AG04450 (cell line): Measurements from ENCODE around the gene SORCS3. TPM values are rescaled to one million over a fixed set of nuclear protein-coding genes. Genes with fewer than 3 reads are reported as not detected.

Source experiments
- CTCF ChIA-PET: fragments of 300-600, 350-600 bp; formaldehyde crosslinking; extraction: SDS; loops from one replicate; lab custom pipeline; 2022; ENCODE audit warnings: antibody characterized with exemption, inconsistent platforms; lab: Charles Lee
- POLR2A ChIA-PET: fragments of 350-600 bp; formaldehyde crosslinking; extraction: SDS; loops from one replicate; lab custom pipeline; 2021; ENCODE audit warnings: antibody characterized with exemption, inconsistent platforms; lab: Yijun Ruan, JAX
- DNase-seq: peaks from one replicate; pipeline ENCODE4 v3.0.0-alpha.2; 2011; ENCODE audit warnings: low read depth, low spot score
- H3K27ac ChIP-seq: one replicate; pipeline ENCODE4 v1.5.1; 2012; ENCODE audit warnings: low read depth, low read length, control low read depth
- H3K27me3 ChIP-seq: one replicate; pipeline ENCODE4 v1.6.0; 2012; ENCODE audit warnings: low read length; ENCODE audit not compliant: control insufficient read depth, insufficient read depth
- H3K4me3 ChIP-seq: 2 replicates; pipeline ENCODE4 v1.5.1; 2011; ENCODE audit warnings: mild to moderate bottlenecking, low read depth, low read length, control low read depth
- H3K9me3 ChIP-seq: 2 replicates; pipeline ENCODE4 v1.5.1; 2012; ENCODE audit warnings: low read length; ENCODE audit not compliant: control insufficient read depth, insufficient read depth
- CTCF ChIP-seq: IDR thresholded peaks from 2 replicates; pipeline ENCODE4 v1.5.1; 2011; ENCODE audit warnings: low read depth, low read length, control low read depth, inconsistent platforms
- polyA plus RNA-seq: library from polyadenylated mRNA; depleted of rRNA; stranded (reverse); fragments of >200 nt; gene quantifications from 2 replicates; pipeline ENCODE4 v1.2.3, GENCODE V29; 2011

Gene SORCS3
- polyA plus RNA-seq, 1 experiment: not detected

GRCh38 chr10:105146436-105146835 is 505.3 kb downstream of the SORCS3 start:
- no peak for DNase-seq
- H3K4me3 ChIP-seq: no peak overlapping the region
- POLR2A ChIA-PET: no interaction called here
- H3K9me3 ChIP-seq: peaks cover 5% of the 10 kb centered on the region; the same call in 1 of the 2 replicates
- no peaks in the 10 kb centered on the region for H3K27me3 ChIP-seq
- no peak overlapping the region for H3K27ac ChIP-seq
- CTCF ChIA-PET: no interaction called here
- TF ChIP-seq CTCF: no peak

GRCh38 chr10:105148456-105148855 is 507.4 kb downstream of the SORCS3 start:
- no peak for DNase-seq
- POLR2A ChIA-PET: no interaction called here
- Histone ChIP-seq H3K9me3 (peaks cover 3% of the 10 kb centered on the region; the same call in 1 of the 2 replicates), H3K4me3 (no peak overlapping the region), H3K27ac (no peak overlapping the region), H3K27me3 (no peaks in the 10 kb centered on the region)
- CTCF ChIA-PET: no interaction called here
- TF ChIP-seq CTCF: no peak

DNA sequence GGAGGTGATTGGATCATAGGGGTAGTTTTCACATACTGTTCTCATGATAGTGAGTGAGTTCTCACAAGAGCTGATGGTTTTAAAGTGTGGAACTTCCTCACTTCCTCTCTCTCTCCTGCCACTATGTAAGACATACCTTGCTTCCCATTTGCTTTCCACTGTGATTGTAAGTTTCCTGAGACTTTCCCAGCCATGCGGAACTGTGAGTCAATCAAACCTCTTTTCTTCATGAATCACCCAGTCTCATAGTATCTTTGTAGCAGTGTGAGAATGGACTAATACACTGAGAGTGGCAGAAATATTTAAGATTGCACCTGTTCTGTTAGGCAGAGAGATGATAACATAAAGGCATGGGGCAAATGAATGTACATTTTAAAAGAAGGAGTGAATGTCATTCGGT is 507.8 kb downstream of the SORCS3 start:
- H3K27ac ChIP-seq: no peak overlapping the region
- no peak for DNase-seq
- no peak overlapping the region for H3K4me3 ChIP-seq
- H3K9me3 ChIP-seq: peaks cover 3% of the 10 kb centered on the region; the same call in 1 of the 2 replicates
- H3K27me3 ChIP-seq: no peaks in the 10 kb centered on the region
- ChIA-PET CTCF (no interaction called here), POLR2A (no interaction called here)
- TF ChIP-seq CTCF: no peak

- Histone ChIP-seq H3K27ac (no peak overlapping the region), H3K27me3 (no peaks in the 10 kb centered on the region), H3K9me3 (peaks cover 3% of the 10 kb centered on the region; the same call in 1 of the 2 replicates), H3K4me3 (no peak overlapping the region)
- CTCF ChIA-PET: no interaction called here
- no peak for TF ChIP-seq CTCF
- DNase-seq: no peak
- POLR2A ChIA-PET: no interaction called here
These were observed 508.3 kb downstream of the SORCS3 start for GRCh38 chr10:105149371-105149891.

DNA sequence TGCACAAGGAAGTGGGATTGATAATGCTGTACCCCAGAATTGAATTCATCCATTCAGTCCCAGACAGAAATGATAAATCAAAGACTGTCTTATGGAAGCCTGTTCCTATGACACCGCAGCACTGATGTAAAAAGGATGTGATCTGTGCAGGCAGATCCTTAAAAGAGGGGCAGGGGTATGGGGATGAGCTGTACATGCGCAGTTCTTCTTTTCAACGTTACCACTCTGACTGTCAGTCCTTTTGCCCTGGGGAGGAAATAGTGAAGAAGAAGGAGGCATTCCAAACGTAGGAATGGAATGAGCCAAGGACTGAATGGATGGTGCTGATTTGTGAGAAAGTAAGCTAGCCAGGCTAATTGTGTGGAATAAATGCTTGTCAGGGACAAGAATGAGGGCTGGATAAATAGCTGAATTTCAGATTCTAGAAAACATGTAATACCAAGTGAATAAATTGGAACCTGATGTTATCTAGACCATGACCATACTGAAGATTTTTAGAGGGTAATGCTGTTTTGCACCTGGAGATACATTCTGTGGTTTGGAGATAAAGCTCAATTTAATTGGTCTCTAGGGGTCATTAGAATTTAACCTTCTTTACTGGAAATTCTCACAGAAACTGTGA is 509.3 kb downstream of the SORCS3 start:
- H3K27ac ChIP-seq: no peak overlapping the region
- H3K27me3 ChIP-seq: no peaks in the 10 kb centered on the region
- no peak for TF ChIP-seq CTCF
- DNase-seq: no peak
- ChIA-PET CTCF (no interaction called here), POLR2A (no interaction called here)
- peaks cover 7% of the 10 kb centered on the region; the same call in 1 of the 2 replicates for H3K9me3 ChIP-seq
- no peak overlapping the region for H3K4me3 ChIP-seq
